HG03432 (cell line): ENCODE results near the gene TCHP.
"Not testable (repeated sequence)": the region's sequence is repeated elsewhere in the genome, so short reads cannot be mapped to it uniquely, and the experiment has no call there.

Experiments
- ATAC-seq: cut with Tn5 transposase; IDR thresholded peaks from one replicate; pipeline ENCODE4 v1.9.1; 2021; ENCODE audit warnings: mild to moderate bottlenecking, moderate library complexity; ENCODE audit not compliant: unreplicated experiment

Gene TCHP

GRCh38 chr12:109910254-109910968 lies 10.3 kb downstream of the TCHP start:
- ATAC-seq = no peak

- ATAC-seq = no peak
These were observed 10.9 kb downstream of the TCHP start for GRCh38 chr12:109910969-109911348.

GRCh38 chr12:109912855-109913321 lies 12.8 kb downstream of the TCHP start:
- ATAC-seq = no peak

- ATAC-seq = no peak
These were observed 14.4 kb downstream of the TCHP start for GRCh38 chr12:109914461-109914860.

- ATAC-seq = no peak
These were observed 15.3 kb downstream of the TCHP start for GRCh38 chr12:109915171-109916040.

GRCh38 chr12:109916045-109916444 lies 16.0 kb downstream of the TCHP start:
- ATAC-seq = no peak

- ATAC-seq = no peak
These were observed 19.4 kb downstream of the TCHP start for GRCh38 chr12:109919456-109919855.

- no peak for ATAC-seq
These were observed 20.2 kb downstream of the TCHP start for GRCh38 chr12:109920261-109920780.

GRCh38 chr12:109921982-109922381 lies 21.9 kb downstream of the TCHP start:
- no peak for ATAC-seq

- ATAC-seq = no peak
These were observed 23.0 kb downstream of the TCHP start for GRCh38 chr12:109923038-109923437.

- ATAC-seq = no peak
These were observed 23.6 kb downstream of the TCHP start for GRCh38 chr12:109923481-109924245.

GRCh38 chr12:109925185-109925840 lies 25.2 kb downstream of the TCHP start:
- ATAC-seq = no peak

- no peak for ATAC-seq
These were observed 25.9 kb downstream of the TCHP start for GRCh38 chr12:109926016-109926415.

GRCh38 chr12:109926488-109927210 lies 26.6 kb downstream of the TCHP start:
- ATAC-seq = no peak

- no peak for ATAC-seq
These were observed 27.5 kb downstream of the TCHP start for GRCh38 chr12:109927622-109928021.

GRCh38 chr12:109928058-109928656 lies 28.1 kb downstream of the TCHP start:
- no peak for ATAC-seq

GRCh38 chr12:109929326-109929725 lies 29.3 kb downstream of the TCHP start:
- ATAC-seq = not testable (repeated sequence)

- no peak for ATAC-seq
These were observed 30.1 kb downstream of the TCHP start for GRCh38 chr12:109930028-109930800.

- ATAC-seq = no peak
These were observed 31.1 kb downstream of the TCHP start for GRCh38 chr12:109931143-109931542.
